K562 (cell line): ENCODE measurements around the gene PSD4. TPM values are rescaled to one million over a fixed set of nuclear protein-coding genes. Genes with fewer than 3 reads are reported as not detected.

ENCODE experiments used
- ATAC-seq: fragments of 200-7000 bp; cut with Tn5 transposase; 3 replicates; pipeline ENCODE4 v1.9.1; 2020; ENCODE audit warnings: moderate library complexity
- BruUV-seq: library from RNA; stranded (reverse); fragments of 400-500 nt; replicated peaks from 2 replicates; lab custom pipeline; 2021; lab: Mats Ljungman, UMichigan
- CTCF ChIA-PET: fragments of 300-600 bp; formaldehyde crosslinking; extraction: SDS; loops from one replicate; lab custom pipeline; 2021; ENCODE audit warnings: low intra/inter-chr PET ratio; lab: Yijun Ruan, JAX
- POLR2A ChIA-PET: fragments of 300-600, 350-650 bp; sonication (Branson Sonifier 250); formaldehyde crosslinking; extraction: SDS; loops from one replicate; lab custom pipeline; 2021; ENCODE audit warnings: antibody characterized with exemption, inconsistent platforms; lab: Yijun Ruan, JAX
- DNase-seq, 4 experiments: peaks; one replicate each; pipeline versions ENCODE4 v3.0.0 to v3.0.0-alpha.2; 2011 to 2018; ENCODE audit warnings: low spot score in 3 of 4, mixed read lengths in 3 of 4; ENCODE audit errors: extremely low read depth in 1 of 4
- FAIRE-seq: peaks from 2 replicates; lab custom pipeline; 2011; peaks lifted over from hg19 to GRCh38; lab: Jason Lieb, UNC
- H2AFZ ChIP-seq: 2 replicates; pipeline ENCODE4 v1.6.0; 2011; ENCODE audit warnings: low read depth, low read length, control low read depth, inconsistent platforms
- H3K27ac ChIP-seq: fragments of 200-600 bp; 3 replicates; pipeline ENCODE4 v1.8.0; 2011; ENCODE audit warnings: low read depth, mild to moderate bottlenecking, control low read depth, inconsistent platforms, low read length, moderate library complexity, mixed read lengths; ENCODE audit errors: extremely low read depth
- H3K27me3 ChIP-seq, 2 experiments: fragments of 300-600 bp in 1 of 2; 2 replicates in 1 of 2; 3 replicates in 1 of 2; pipeline versions ENCODE4 v1.6.0 to v1.8.0; 2011; ENCODE audit warnings: inconsistent platforms in 2 of 2, low read length in 2 of 2, mild to moderate bottlenecking in 1 of 2, mixed read lengths in 1 of 2, moderate library complexity in 1 of 2; ENCODE audit not compliant: control insufficient read depth in 2 of 2, insufficient read depth in 2 of 2
- H3K36me3 ChIP-seq: fragments of 300-600 bp; 3 replicates; pipeline ENCODE4 v1.8.0; 2011; ENCODE audit warnings: mild to moderate bottlenecking, low read length, inconsistent platforms; ENCODE audit not compliant: control insufficient read depth, insufficient read depth
- H3K4me1 ChIP-seq, 2 experiments: fragments of 200-600 bp in 1 of 2; replicated peaks in 1 of 2; 2 replicates in 1 of 2; 3 replicates in 1 of 2; pipeline versions ENCODE4 v1.5.1 to v1.8.0; 2011; ENCODE audit warnings: inconsistent platforms in 2 of 2, low read length in 2 of 2, mild to moderate bottlenecking in 1 of 2, mixed read lengths in 1 of 2, moderate library complexity in 1 of 2; ENCODE audit not compliant: control insufficient read depth in 2 of 2, insufficient read depth in 2 of 2
- H3K4me2 ChIP-seq: 2 replicates; pipeline ENCODE4 v1.6.1; 2011; ENCODE audit warnings: low read length, control low read depth, inconsistent platforms, mixed read lengths; ENCODE audit not compliant: insufficient read depth
- H3K4me3 ChIP-seq: fragments of 200-600 bp; sonication (generic), shearing (Covaris generic); 2 replicates; pipeline ENCODE4 v1.5.1; 2016; ENCODE audit warnings: control low read depth, inconsistent platforms
- H3K79me2 ChIP-seq: fragments of 200-600 bp; 3 replicates; pipeline ENCODE4 v1.8.0; 2011; ENCODE audit warnings: low read length, inconsistent platforms; ENCODE audit not compliant: control insufficient read depth, insufficient read depth
- H3K9ac ChIP-seq, 2 experiments: 2 replicates each; pipeline versions ENCODE4 v1.6.0 to v1.6.1; 2011; ENCODE audit warnings: low read depth in 2 of 2, low read length in 2 of 2, control low read depth in 1 of 2, inconsistent platforms in 1 of 2, mild to moderate bottlenecking in 1 of 2, mixed read lengths in 1 of 2; ENCODE audit not compliant: insufficient read depth in 1 of 2
- H3K9me1 ChIP-seq: one replicate; pipeline ENCODE4 v1.6.0; 2011; ENCODE audit warnings: inconsistent platforms, mild to moderate bottlenecking, low read length, moderate library complexity; ENCODE audit not compliant: control insufficient read depth, insufficient read depth
- H3K9me3 ChIP-seq: replicated peaks from 2 replicates; pipeline ENCODE4 v1.5.1; 2011; ENCODE audit warnings: low read depth, low read length, inconsistent platforms; ENCODE audit not compliant: control insufficient read depth, insufficient read depth
- H4K20me1 ChIP-seq: replicated peaks from 2 replicates; pipeline ENCODE4 v1.6.1; 2011; ENCODE audit warnings: low read length, inconsistent platforms, mixed read lengths; ENCODE audit not compliant: control insufficient read depth, insufficient read depth
- SRF ChIP-seq, 2 experiments: fragments of 250-450, 450-650 bp in 1 of 2; sonication (Bioruptor Pico) in 1 of 2; sonication (generic) in 1 of 2; formaldehyde crosslinking; IDR thresholded peaks; 2 replicates each; pipeline versions ENCODE4 v1.5.0 to v1.5.1; 2020 to 2022; ENCODE audit warnings: mild to moderate bottlenecking in 1 of 2, missing genetic modification reagents in 1 of 2
- SRSF1 ChIP-seq: fragments of 200-400 bp; formaldehyde crosslinking; IDR thresholded peaks from 2 replicates; pipeline ENCODE4 v1.6.1; 2017; ENCODE audit warnings: mild to moderate bottlenecking, low read depth, low read length, moderate library complexity
- WGBS: fragments of 100-300 bp; shearing (Covaris generic); methylation state at CpG from one replicate; pipeline ENCODE4 v1.1.6; 2016; ENCODE audit warnings: low coverage, mixed read lengths; ENCODE audit not compliant: insufficient coverage; ENCODE audit errors: missing lambda C conversion rate; 5-methylcytosine and 5-hydroxymethylcytosine counted together
- in situ Hi-C: fragments of 300-500 bp; cut with MboI; formaldehyde crosslinking; loops from 4 replicates; pipeline ENCODE4 v1.15.0; 2018; ENCODE audit warnings: inconsistent platforms, mixed read lengths
- intact Hi-C: fragments of 100-400 bp; cut with micrococcal nuclease; formaldehyde crosslinking; loops from 2 replicates; pipeline ENCODE4 v1.14.2; 2022
- polyA plus RNA-seq, 8 experiments: library from polyadenylated mRNA; depleted of rRNA in 4 of 8; stranded (reverse) in 5 of 8; unstranded in 3 of 8; fragments of >200 nt; fragmentation: Nextera tagmentation in 2 of 8; fragmentation: Illumina TruSeq in 1 of 8; extraction: Ambion mirVana in 2 of 8; extraction: Trizol in 1 of 8; gene quantifications; 2 replicates each; pipeline versions ENCODE4 v1.2.1 to v1.2.3, GENCODE V29; 2011 to 2014; ENCODE audit warnings: inconsistent platforms in 1 of 8, missing spikeins in 1 of 8
- total RNA-seq, 7 experiments: library from RNA; depleted of rRNA in 6 of 7; stranded (reverse); fragments of >200 nt in 6 of 7; fragmentation: Illumina TruSeq in 2 of 7; extraction: Trizol in 2 of 7; gene quantifications; 2 replicates each; pipeline versions ENCODE4 v1.2.1 to v1.2.3, GENCODE V29; 2011 to 2021; ENCODE audit warnings: low replicate concordance in 1 of 7

Gene PSD4
- total and polyA plus RNA-seq, 9 of the 15 experiments (the other 6 are each of a cell fraction or from before 2014, with no cell fraction given) = 0.46 to 54.0 (median 20.8) TPM

DNA sequence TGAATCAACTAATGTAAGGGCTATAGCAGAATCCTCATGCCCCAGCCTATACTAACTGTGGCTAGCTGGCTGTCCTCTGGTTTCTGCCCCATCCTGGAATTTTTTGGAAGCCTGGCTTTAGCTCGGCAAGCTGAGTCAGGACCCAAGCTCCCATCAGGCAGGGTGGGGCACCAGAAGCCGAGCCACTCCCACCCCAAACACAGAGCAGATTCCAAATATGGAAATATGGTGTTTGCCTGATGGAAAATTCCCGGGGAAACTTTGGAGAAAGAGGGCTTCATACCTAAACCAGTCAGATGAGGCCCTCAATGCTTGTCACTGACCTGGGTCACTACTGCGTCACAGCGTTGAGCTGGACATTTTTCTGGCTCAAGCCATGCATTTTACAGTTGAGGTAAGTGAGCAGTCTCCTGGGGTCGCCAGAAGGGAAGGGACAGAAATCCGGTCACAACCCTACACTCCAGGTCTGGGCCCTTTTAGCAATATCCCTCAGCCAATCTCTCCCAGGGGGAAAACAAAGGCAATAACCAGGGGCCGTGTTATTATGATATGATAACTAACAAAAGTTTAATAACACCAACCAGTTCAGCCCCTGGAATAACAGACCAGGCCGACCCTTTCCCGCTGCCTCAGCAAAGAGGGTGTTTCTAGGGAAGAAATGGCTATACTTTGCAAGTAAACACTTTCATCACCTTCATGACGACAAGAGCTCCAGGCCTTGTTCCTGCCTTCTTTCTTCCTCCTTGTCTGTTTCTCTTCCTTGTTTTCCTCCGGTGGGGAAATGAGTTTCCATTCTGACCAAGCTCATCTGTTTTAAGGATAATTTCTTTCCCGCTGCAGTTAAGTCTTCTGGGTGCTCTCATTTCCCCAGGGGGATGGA lies 37.7 kb downstream of the PSD4 start:
- H3K4me2 ChIP-seq = no peak overlapping the region
- no peak overlapping the region for H3K4me3 ChIP-seq

More for the DNA sequence above, 37.7 kb downstream of the PSD4 start:
- in situ Hi-C loops = no loop called here
- DNase-seq = no peak
- TF ChIP-seq SRF (CRISPR knock-in tag; IDR thresholded peaks at IDR 0.05) (peak in 1 of 2 experiments; percentile 56; a peak in 1 of 4 replicates), SRSF1 (no peak)
- no peaks in the 10 kb centered on the region for H3K9me3 ChIP-seq
- ATAC-seq = 0 out of 3 replicates have a peak, but pooled peaks have one; percentile 15
- H4K20me1 ChIP-seq = no peaks in the 10 kb centered on the region
- ChIA-PET POLR2A (interaction anchor here (0.8 to 1.4 kb wide), 4 partner anchors 11 to 167 kb away, joined by 3 to 5 read pairs (median 4); no protein-coding TSS in a partner anchor), CTCF (no interaction called here)
- H3K79me2 ChIP-seq = no peaks in the 10 kb centered on the region
- H3K4me1 ChIP-seq = peaks cover 3 to 4% of the 10 kb centered on the region in 2 experiments; a peak in 4 of 5 replicates
- BruUV-seq = no TSS peak
- 40% methylated on average over 12 of the region's 13 CpGs for WGBS
- FAIRE-seq = no peak
- no peaks in the 10 kb centered on the region for H3K9me1 ChIP-seq
- H3K27me3 ChIP-seq = peaks cover 2 to 8% of the 10 kb centered on the region in 2 experiments; a peak in 3 of 5 replicates
- H3K27ac ChIP-seq = no peak overlapping the region
- no peak overlapping the region; a peak in 1 of 4 replicates for H3K9ac ChIP-seq
- no peaks in the 10 kb centered on the region for H3K36me3 ChIP-seq
- H2AFZ ChIP-seq = peak overlapping the region; percentile 47
- intact Hi-C loops = no loop called here
